Neutrophil (primary cell): Measurements from ENCODE around the gene CLPSL2.

Experiments
- H3K27ac ChIP-seq: fragments of 200-600 bp; sonication (generic); 2 replicates; pipeline ENCODE4 v1.5.1; 2016; ENCODE audit warnings: mild to moderate bottlenecking, moderate library complexity
- H3K27me3 ChIP-seq: fragments of 200-600 bp; sonication (generic); 2 replicates; pipeline ENCODE4 v1.6.0; 2016; ENCODE audit warnings: mild to moderate bottlenecking
- H3K36me3 ChIP-seq: fragments of 200-600 bp; sonication (generic); 2 replicates; pipeline ENCODE4 v1.5.1; 2017
- H3K4me1 ChIP-seq, 2 experiments: fragments of 200-600 bp in 1 of 2; sonication (generic) in 1 of 2; 1 replicate in 1 of 2; 2 replicates in 1 of 2; pipeline versions ENCODE4 v1.5.1 to v1.6.1; 2013 to 2016; ENCODE audit warnings: low read depth in 1 of 2, low read length in 1 of 2, mild to moderate bottlenecking in 1 of 2, moderate library complexity in 1 of 2; ENCODE audit not compliant: control insufficient read depth in 1 of 2, insufficient read depth in 1 of 2
- H3K4me3 ChIP-seq, 2 experiments: fragments of 200-600 bp in 1 of 2; sonication (generic) in 1 of 2; 1 replicate in 1 of 2; 2 replicates in 1 of 2; pipeline ENCODE4 v1.5.1; 2013 to 2016; ENCODE audit warnings: low read depth in 1 of 2, low read length in 1 of 2, mild to moderate bottlenecking in 1 of 2, moderate library complexity in 1 of 2
- H3K9me3 ChIP-seq: fragments of 200-600 bp; sonication (generic); 2 replicates; pipeline ENCODE4 v1.5.1; 2016
- CTCF ChIP-seq: fragments of 200-600 bp; sonication (generic); IDR thresholded peaks from 2 replicates; pipeline ENCODE4 v1.5.1; 2016; ENCODE audit warnings: antibody characterized with exemption

CLPSL2 gene

GRCh38 chr6:35752330-35752729 lies 24.1 kb upstream of the CLPSL2 start:
- no peak for TF ChIP-seq CTCF

DNA sequence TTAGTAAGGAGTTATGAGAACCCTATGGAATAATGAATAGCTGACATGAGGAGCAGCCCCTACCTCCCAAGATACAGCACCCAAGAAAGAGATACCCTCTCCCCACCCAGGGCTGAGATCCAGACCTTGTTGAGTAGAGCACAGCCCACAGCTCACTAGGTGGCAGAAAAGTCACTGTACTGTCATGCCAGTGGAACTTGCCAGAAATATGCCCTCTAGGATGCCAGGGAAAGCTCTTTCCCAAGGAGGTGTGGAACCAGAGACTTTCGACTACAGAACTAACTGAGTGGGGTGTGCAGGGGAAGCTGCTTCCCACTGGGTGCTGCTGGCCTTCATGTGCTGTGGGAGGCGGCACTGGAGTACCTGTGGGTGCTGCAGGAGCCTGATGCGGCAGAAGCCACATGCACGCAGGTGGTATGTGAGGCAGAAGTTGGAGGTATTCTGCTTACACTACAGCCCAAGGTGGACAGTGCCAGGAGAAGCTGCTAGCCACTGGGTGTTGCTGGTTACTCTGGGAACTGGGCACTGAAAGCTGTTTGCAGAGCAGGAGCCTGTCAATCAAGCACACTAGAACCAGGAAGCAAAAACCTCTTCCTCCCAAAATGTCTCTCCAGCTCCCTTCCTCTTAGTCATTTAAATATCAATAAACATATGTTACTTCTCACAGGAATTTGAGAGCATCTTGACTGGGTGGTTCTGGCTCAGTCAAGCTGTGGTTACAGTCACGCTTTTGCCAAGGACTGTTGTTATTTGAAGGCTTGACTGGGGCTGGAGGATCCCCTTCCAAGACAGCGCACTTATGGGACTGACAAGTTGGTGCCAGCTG lies 21.7 kb upstream of the CLPSL2 start:
- no peak overlapping the region for H3K27ac ChIP-seq
- H3K36me3 ChIP-seq: no peaks in the 10 kb centered on the region
- no peak overlapping the region for H3K4me3 ChIP-seq
- peaks cover 0 to 8% of the 10 kb centered on the region in 2 experiments for H3K4me1 ChIP-seq
- no peak for TF ChIP-seq CTCF
- no peaks in the 10 kb centered on the region for H3K27me3 ChIP-seq
- no peaks in the 10 kb centered on the region for H3K9me3 ChIP-seq

More at GRCh38 chr6:35752330-35752729, 24.1 kb upstream of the CLPSL2 start:
- no peaks in the 10 kb centered on the region for H3K9me3 ChIP-seq
- H3K27me3 ChIP-seq: no peaks in the 10 kb centered on the region
- no peak overlapping the region for H3K4me3 ChIP-seq
- H3K4me1 ChIP-seq: peaks cover 0 to 1% of the 10 kb centered on the region in 2 experiments
- no peaks in the 10 kb centered on the region for H3K36me3 ChIP-seq
- no peak overlapping the region for H3K27ac ChIP-seq

- Histone ChIP-seq H3K4me1 (peaks cover 0 to 8% of the 10 kb centered on the region in 2 experiments), H3K4me3 (no peak overlapping the region), H3K27me3 (no peaks in the 10 kb centered on the region), H3K9me3 (no peaks in the 10 kb centered on the region), H3K27ac (no peak overlapping the region), H3K36me3 (no peaks in the 10 kb centered on the region)
- no peak for TF ChIP-seq CTCF
Observed at GRCh38 chr6:35755278-35755924, 21.0 kb upstream of the CLPSL2 start.

DNA sequence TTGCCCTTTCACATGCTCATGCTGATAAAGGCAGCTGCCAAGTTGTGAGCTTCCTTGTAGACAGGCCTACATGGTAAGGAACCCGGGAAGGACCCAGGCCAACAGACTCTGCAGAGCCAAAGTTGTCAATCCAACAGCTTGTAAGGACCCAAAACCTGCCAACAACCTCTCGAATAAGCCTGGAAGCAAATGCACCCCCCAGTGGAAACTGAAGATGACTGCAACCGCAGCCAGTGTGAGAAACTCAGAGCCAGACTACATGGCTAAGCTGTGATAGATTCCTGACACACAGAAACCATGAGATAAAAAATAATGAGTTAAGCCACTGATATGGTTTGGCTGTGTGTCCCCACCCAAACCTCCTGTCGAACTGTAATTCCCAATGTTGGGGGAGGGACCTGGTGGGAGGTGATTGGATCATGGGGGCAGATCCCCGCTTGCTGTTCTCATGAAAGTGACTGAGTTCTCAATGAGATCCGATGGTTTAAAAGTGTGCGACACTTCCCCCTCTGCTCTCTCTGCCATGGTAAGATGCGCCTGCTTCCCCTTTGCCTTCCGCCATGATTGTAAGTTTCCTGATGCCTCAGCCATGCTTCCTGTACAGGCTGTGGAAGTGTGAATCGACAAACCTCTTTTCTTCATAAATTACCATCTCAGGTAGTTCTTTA lies 18.8 kb upstream of the CLPSL2 start:
- TF ChIP-seq CTCF: no peak
- Histone ChIP-seq H3K27me3 (peaks cover 10% of the 10 kb centered on the region), H3K9me3 (no peaks in the 10 kb centered on the region), H3K4me1 (peaks cover 0 to 8% of the 10 kb centered on the region in 2 experiments), H3K36me3 (no peaks in the 10 kb centered on the region), H3K4me3 (no peak overlapping the region), H3K27ac (no peak overlapping the region)

DNA sequence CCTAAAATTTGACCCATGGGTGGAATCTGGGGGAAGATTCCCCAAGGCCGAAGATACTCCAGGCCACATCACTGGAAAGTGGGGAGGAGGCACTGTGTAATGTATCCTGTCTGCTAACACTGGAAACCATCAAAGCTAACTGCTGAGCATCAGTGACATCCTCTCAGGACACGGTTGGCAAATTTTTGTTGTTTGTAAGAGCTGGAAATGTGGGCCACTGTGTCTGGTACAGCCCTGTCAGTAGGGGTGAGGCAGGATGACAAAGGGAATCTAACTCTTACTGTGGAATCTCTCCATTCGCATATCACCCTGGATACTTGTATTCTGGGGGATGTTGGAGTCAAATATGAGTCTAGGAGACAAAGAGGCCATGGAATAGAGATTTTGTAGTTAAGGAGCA lies 17.0 kb upstream of the CLPSL2 start:
- peaks cover 29% of the 10 kb centered on the region for H3K27me3 ChIP-seq

More for the DNA sequence above, 17.0 kb upstream of the CLPSL2 start:
- Histone ChIP-seq H3K4me1 (peaks cover 0 to 17% of the 10 kb centered on the region in 2 experiments), H3K4me3 (no peak overlapping the region), H3K36me3 (no peaks in the 10 kb centered on the region), H3K27ac (no peak overlapping the region), H3K9me3 (no peaks in the 10 kb centered on the region)
- TF ChIP-seq CTCF: no peak
